Thyroid gland (tissue), 4 donors: Measurements from ENCODE around the gene SECTM1.

Source experiments
- POLR2A ChIP-seq, 2 donors: fragments of 450-650 bp; IDR thresholded peaks; one replicate each; pipeline ENCODE4 v1.6.1; 2017; ENCODE audit warnings: antibody characterized with exemption in 2 of 2, mild to moderate bottlenecking in 2 of 2, moderate library complexity in 1 of 2
- TF ChIP-seq, protein P1 (sequence below), 6 experiments: fragments of 200-600 bp in 3 of 6; fragments of 450-650 bp in 3 of 6; sonication (generic) in 3 of 6; IDR thresholded peaks; one replicate each; pipeline ENCODE4 v1.5.1; 2016 to 2019; ENCODE audit warnings: antibody characterized with exemption in 6 of 6, mild to moderate bottlenecking in 2 of 6, inconsistent platforms in 1 of 6, moderate library complexity in 1 of 6

DNA sequence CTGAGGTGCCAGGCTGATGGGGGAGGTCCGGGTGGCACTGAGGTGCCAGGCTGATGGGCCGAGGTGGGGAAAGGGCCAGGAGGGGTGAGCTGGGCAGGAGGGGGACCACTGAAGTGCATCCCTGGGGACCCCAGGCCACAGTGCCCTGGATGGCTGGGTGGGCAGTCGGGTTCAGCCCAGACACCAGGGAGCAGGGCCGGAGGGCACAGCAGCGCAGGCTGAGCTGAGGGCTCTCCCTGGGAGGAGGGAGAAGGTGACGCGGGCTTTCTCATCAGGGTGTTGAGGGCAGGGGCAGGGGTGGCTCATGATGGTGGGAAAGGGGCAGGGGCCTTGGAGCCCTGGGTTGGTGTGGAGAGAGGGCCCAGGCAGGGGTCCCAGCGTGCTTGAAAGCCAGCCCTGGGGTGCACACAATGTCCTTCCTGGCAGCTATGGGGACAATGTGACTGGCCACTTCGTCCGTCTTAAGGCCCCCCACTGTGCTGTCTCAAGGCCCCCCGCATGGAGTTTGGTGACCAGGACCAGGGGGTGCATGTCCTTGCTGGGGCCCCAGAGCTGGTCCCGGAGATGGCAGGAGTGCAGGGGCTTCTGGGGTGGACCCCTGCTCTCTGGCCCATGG, 32.2 kb downstream of the SECTM1 start:
- TF ChIP-seq, protein P1, sequence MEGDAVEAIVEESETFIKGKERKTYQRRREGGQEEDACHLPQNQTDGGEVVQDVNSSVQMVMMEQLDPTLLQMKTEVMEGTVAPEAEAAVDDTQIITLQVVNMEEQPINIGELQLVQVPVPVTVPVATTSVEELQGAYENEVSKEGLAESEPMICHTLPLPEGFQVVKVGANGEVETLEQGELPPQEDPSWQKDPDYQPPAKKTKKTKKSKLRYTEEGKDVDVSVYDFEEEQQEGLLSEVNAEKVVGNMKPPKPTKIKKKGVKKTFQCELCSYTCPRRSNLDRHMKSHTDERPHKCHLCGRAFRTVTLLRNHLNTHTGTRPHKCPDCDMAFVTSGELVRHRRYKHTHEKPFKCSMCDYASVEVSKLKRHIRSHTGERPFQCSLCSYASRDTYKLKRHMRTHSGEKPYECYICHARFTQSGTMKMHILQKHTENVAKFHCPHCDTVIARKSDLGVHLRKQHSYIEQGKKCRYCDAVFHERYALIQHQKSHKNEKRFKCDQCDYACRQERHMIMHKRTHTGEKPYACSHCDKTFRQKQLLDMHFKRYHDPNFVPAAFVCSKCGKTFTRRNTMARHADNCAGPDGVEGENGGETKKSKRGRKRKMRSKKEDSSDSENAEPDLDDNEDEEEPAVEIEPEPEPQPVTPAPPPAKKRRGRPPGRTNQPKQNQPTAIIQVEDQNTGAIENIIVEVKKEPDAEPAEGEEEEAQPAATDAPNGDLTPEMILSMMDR (IDR thresholded peaks at IDR 0.05): no peak
- TF ChIP-seq POLR2A (IDR thresholded peaks at IDR 0.05): no peak
